Measurements from ENCODE around the gene DRD5.
"Not testable (repeated sequence)": the region's sequence is repeated elsewhere in the genome, so short reads cannot be mapped to it uniquely, and the experiment has no call there.

- not testable (repeated sequence) for TF ChIP-seq POLR2AphosphoS5 (IDR thresholded peaks at IDR 0.05; ENCODE audit: insufficient read depth in 1 of 2, low read depth in 1 of 2); CTCF (IDR thresholded peaks at IDR 0.05)
These were observed 4.5 kb downstream of the DRD5 start for GRCh38 chr4:9785891-9786290.

Data from vagina (tissue), 2 donors.